Omental fat pad (tissue), 4 donors: ENCODE data around the gene JADE1. TPM values are rescaled to one million over a fixed set of nuclear protein-coding genes. Genes with fewer than 3 reads are reported as not detected.
A peak's percentile ranks its signal among the peaks of the same experiment; 100 is the strongest.

Experiments used
- ATAC-seq: fragments of 150-250 bp; one replicate; pipeline ENCODE4 v1.9.1; 2016; ENCODE audit warnings: mild to moderate bottlenecking, moderate library complexity; ENCODE audit not compliant: low FRiP score
- DNase-seq: peaks from one replicate; pipeline ENCODE4 v3.0.0-alpha.2; 2019; ENCODE audit warnings: low spot score
- total RNA-seq, 4 donors: library from RNA; depleted of rRNA; stranded (reverse); fragments of >200 nt; gene quantifications; one replicate each; pipeline ENCODE4 v1.1.0, GENCODE V29; 2016
- TF ChIP-seq, protein P1 (sequence below), 3 donors: fragments of 450-650 bp; IDR thresholded peaks; one replicate each; pipeline ENCODE4 v1.5.1; 2016 to 2017; ENCODE audit warnings: antibody characterized with exemption in 3 of 3, mild to moderate bottlenecking in 3 of 3, moderate library complexity in 2 of 3

The JADE1 gene
- total RNA-seq: 10 to 100 TPM; 37.2 to 57.4 (median 45.5) TPM

DNA sequence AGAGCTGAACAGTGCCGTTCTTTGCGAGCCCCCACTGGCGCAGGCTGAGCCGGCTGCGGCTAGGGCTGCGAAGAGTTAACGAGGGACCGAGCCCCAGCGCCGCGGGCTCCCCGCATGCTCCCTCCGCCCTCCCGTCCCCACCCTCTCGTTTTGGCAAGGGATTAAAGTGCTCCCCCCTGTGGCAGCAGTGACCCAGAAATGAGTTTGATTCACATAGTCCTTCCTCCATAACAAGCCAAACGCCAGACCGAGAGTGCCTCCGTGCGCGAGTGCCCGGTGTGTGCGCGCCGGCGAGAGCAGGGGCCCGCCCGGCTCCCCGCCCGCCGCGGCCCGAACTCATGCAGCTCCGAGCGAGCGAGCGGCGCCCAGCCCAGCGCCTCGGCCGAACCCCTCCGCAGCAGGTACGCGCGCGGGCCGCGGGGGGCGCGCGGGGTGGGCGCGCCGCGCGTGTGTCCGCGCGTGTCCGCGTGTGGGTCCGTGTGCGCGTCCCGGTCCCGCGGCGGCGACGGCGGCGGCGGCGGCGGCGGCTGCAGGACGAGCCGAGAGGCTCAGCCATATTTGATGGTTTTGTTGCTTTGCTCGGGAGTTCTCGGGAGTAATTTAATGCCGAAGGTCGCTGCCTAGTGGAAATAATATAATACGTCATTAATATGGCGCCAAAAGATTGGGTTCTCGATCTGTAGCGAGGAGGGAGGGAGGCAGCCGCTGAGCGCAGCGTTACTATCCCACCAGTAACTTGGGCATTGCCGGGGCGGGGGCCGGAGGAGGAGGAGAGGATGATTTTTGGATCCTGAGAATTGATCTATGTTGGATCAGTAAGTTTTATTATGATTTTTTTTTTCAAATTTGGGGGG is at the start of gene JADE1:
Gene JADE1, plus strand, starts transcription at position 224 of the 854 bp plus-strand sequence. CDS start 22,059 bp downstream, outside the sequence.
- DNase-seq: peak; percentile 76
- peak; percentile 74 for ATAC-seq
- TF ChIP-seq, protein P1, sequence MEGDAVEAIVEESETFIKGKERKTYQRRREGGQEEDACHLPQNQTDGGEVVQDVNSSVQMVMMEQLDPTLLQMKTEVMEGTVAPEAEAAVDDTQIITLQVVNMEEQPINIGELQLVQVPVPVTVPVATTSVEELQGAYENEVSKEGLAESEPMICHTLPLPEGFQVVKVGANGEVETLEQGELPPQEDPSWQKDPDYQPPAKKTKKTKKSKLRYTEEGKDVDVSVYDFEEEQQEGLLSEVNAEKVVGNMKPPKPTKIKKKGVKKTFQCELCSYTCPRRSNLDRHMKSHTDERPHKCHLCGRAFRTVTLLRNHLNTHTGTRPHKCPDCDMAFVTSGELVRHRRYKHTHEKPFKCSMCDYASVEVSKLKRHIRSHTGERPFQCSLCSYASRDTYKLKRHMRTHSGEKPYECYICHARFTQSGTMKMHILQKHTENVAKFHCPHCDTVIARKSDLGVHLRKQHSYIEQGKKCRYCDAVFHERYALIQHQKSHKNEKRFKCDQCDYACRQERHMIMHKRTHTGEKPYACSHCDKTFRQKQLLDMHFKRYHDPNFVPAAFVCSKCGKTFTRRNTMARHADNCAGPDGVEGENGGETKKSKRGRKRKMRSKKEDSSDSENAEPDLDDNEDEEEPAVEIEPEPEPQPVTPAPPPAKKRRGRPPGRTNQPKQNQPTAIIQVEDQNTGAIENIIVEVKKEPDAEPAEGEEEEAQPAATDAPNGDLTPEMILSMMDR (IDR thresholded peaks at IDR 0.05): no peak

- TF ChIP-seq, protein P1 (IDR thresholded peaks at IDR 0.05): no peak
- DNase-seq: no peak
- ATAC-seq: no peak
Observed at GRCh38 chr4:128766781-128767180, 42.7 kb upstream of the JADE1 start.

- TF ChIP-seq, protein P1 (IDR thresholded peaks at IDR 0.05): no peak
- DNase-seq: no peak
- peak; percentile 96 for ATAC-seq
Observed at GRCh38 chr4:128768373-128768996, 41.0 kb upstream of the JADE1 start.

- TF ChIP-seq, protein P1 (IDR thresholded peaks at IDR 0.05): no peak
- DNase-seq: no peak
- no peak for ATAC-seq
Observed at GRCh38 chr4:128769011-128769410, 40.5 kb upstream of the JADE1 start.

DNA sequence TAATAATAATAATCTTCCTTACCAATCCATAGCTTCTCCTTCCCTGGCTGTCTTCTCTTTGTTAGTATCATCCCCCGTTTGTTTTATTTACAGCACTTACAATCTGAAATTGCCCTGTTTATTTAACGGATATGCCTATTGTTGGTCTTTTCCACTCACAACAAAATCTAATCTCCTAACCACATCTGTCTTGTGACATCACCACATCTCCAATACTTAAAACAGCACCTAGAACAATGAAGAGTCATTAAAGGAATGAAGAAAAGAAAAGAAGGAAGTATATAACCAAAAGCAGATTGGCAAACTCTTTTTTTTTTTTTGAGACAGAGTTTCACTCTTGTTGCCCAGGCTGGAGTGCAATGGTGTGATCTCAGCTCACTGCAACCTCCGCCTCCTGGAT is 38.7 kb upstream of the JADE1 start:
- DNase-seq (no peak), ATAC-seq (no peak)
- TF ChIP-seq, protein P1 (IDR thresholded peaks at IDR 0.05): no peak

GRCh38 chr4:128775477-128775876 is 34.0 kb upstream of the JADE1 start:
- TF ChIP-seq, protein P1 (IDR thresholded peaks at IDR 0.05): no peak
- DNase-seq (no peak), ATAC-seq (no peak)
